ENCODE results near the gene KCNK7. TPM values are rescaled to one million over a fixed set of nuclear protein-coding genes. Genes with fewer than 3 reads are reported as not detected.

Gene KCNK7
- total RNA-seq, 4 donors from 2014 or later, result 0.39 to 18.6 TPM; not detected in 2

DNA sequence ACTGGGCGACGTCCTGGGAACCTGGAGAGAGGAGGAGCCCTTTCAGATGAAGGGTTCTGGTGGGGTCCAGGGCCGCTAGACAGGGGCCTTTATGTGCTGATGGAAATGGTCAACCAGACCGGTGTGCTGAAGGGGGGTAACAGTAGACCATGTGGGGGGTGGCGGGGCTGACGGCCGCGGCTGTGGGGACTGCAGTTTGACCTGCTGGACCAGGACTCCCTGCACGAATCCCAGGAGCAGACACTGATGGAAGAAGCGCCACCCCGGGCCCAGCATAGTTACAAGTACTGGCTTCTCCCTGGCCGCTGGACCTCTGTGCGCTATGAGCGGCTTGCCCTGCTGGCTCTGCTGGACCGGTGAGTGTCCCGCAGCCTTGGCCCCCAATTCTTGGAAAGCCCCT, 26.4 kb upstream of the KCNK7 start:
- Histone ChIP-seq H3K27ac (no peak overlapping the region), H3K4me1 (peaks cover 1 to 4% of the 10 kb centered on the region in 2 donors), H3K4me3 (no peak overlapping the region), H3K36me3 (peaks cover 0 to 83% of the 10 kb centered on the region in 2 donors), H3K27me3 (no peaks in the 10 kb centered on the region), H3K9me3 (no peaks in the 10 kb centered on the region)
- no peak for TF ChIP-seq POLR2A (IDR thresholded peaks at IDR 0.05)
- TF ChIP-seq, protein P1, sequence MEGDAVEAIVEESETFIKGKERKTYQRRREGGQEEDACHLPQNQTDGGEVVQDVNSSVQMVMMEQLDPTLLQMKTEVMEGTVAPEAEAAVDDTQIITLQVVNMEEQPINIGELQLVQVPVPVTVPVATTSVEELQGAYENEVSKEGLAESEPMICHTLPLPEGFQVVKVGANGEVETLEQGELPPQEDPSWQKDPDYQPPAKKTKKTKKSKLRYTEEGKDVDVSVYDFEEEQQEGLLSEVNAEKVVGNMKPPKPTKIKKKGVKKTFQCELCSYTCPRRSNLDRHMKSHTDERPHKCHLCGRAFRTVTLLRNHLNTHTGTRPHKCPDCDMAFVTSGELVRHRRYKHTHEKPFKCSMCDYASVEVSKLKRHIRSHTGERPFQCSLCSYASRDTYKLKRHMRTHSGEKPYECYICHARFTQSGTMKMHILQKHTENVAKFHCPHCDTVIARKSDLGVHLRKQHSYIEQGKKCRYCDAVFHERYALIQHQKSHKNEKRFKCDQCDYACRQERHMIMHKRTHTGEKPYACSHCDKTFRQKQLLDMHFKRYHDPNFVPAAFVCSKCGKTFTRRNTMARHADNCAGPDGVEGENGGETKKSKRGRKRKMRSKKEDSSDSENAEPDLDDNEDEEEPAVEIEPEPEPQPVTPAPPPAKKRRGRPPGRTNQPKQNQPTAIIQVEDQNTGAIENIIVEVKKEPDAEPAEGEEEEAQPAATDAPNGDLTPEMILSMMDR (IDR thresholded peaks at IDR 0.05 in 4 of 5, conservative IDR thresholded peaks at IDR 0.05 in 1 of 5), result no peak
- in situ Hi-C loops (cut with MboI; ENCODE audit: low sequenced_read_pairs in 4 of 4), result no loop called here
- no peak for DNase-seq
- intact Hi-C loops (cut with DNase I; ENCODE audit: low total_unique reads), result no loop called here
- ATAC-seq, result no peak

- TF ChIP-seq POLR2A (IDR thresholded peaks at IDR 0.05), result no peak
- TF ChIP-seq, protein P1 (IDR thresholded peaks at IDR 0.05 in 4 of 5, conservative IDR thresholded peaks at IDR 0.05 in 1 of 5), result no peak
- no peak for DNase-seq
- in situ Hi-C loops (cut with MboI; ENCODE audit: low sequenced_read_pairs in 4 of 4), result no loop called here
- peaks cover 0 to 79% of the 10 kb centered on the region in 2 donors for H3K36me3 ChIP-seq
- ATAC-seq, result no peak
- no peak overlapping the region for H3K27ac ChIP-seq
- H3K4me3 ChIP-seq, result no peak overlapping the region
- intact Hi-C loops (cut with DNase I; ENCODE audit: low total_unique reads), result no loop called here
- H3K4me1 ChIP-seq, result peaks cover 7 to 10% of the 10 kb centered on the region in 2 donors
- no peaks in the 10 kb centered on the region for H3K9me3 ChIP-seq
- H3K27me3 ChIP-seq, result no peaks in the 10 kb centered on the region
These were observed 25.9 kb upstream of the KCNK7 start for GRCh38 chr11:65621460-65621859.

- intact Hi-C loops (cut with DNase I; ENCODE audit: low total_unique reads) (no loop called here), in situ Hi-C loops (cut with MboI; ENCODE audit: low sequenced_read_pairs in 4 of 4) (no loop called here)
- no peak overlapping the region for H3K27ac ChIP-seq
- H3K4me1 ChIP-seq, result peaks cover 9 to 13% of the 10 kb centered on the region in 2 donors
- no peak for TF ChIP-seq POLR2A (IDR thresholded peaks at IDR 0.05)
- TF ChIP-seq, protein P1 (IDR thresholded peaks at IDR 0.05 in 4 of 5, conservative IDR thresholded peaks at IDR 0.05 in 1 of 5), result no peak
- no peak for DNase-seq
- no peak for ATAC-seq
- no peaks in the 10 kb centered on the region for H3K27me3 ChIP-seq
- peaks cover 0 to 71% of the 10 kb centered on the region in 2 donors for H3K36me3 ChIP-seq
- H3K9me3 ChIP-seq, result no peaks in the 10 kb centered on the region
- no peak overlapping the region for H3K4me3 ChIP-seq
These were observed 25.1 kb upstream of the KCNK7 start for GRCh38 chr11:65620666-65621065.

GRCh38 chr11:65619281-65619928, 23.8 kb upstream of the KCNK7 start:
- ATAC-seq, result no peak
- intact Hi-C loops (cut with DNase I; ENCODE audit: low total_unique reads) (loop anchor here (5.0 kb wide), 2 partner anchors 93 to 343 kb away; partner anchors contain the start of genes KAT5 and SART1), in situ Hi-C loops (cut with MboI; ENCODE audit: low sequenced_read_pairs in 4 of 4) (no loop called here)
- no peak for DNase-seq
- TF ChIP-seq POLR2A (IDR thresholded peaks at IDR 0.05), result no peak
- TF ChIP-seq, protein P1 (IDR thresholded peaks at IDR 0.05 in 4 of 5, conservative IDR thresholded peaks at IDR 0.05 in 1 of 5), result no peak
- Histone ChIP-seq H3K9me3 (no peaks in the 10 kb centered on the region), H3K4me1 (peaks cover 9 to 13% of the 10 kb centered on the region in 2 donors), H3K27me3 (no peaks in the 10 kb centered on the region), H3K27ac (no peak overlapping the region), H3K4me3 (no peak overlapping the region), H3K36me3 (peaks cover 0 to 58% of the 10 kb centered on the region in 2 donors)
